ENCODE measurements around the gene GGPS1.

GGPS1 gene

DNA sequence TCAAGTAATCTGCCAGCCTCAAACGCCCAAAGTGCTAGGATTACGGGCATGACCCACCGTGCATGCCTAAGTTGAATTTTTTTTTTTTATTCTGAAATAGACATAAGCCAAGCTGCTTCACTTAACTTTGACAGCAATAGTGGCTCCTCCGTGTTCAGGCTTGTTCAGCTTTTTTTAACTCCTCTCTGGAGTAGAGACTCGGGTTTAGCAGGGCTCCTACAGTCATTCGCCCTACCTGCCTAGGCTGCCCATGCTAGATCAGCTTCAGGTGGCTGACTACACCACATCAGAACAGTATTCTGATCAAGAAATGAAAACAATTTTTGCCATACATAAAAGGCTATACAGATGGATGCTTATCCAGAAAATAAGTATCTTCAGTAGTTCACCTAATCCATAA lies 15.1 kb upstream of the GGPS1 start:
- no peaks in the 10 kb centered on the region for H3K9me3 ChIP-seq

DNA sequence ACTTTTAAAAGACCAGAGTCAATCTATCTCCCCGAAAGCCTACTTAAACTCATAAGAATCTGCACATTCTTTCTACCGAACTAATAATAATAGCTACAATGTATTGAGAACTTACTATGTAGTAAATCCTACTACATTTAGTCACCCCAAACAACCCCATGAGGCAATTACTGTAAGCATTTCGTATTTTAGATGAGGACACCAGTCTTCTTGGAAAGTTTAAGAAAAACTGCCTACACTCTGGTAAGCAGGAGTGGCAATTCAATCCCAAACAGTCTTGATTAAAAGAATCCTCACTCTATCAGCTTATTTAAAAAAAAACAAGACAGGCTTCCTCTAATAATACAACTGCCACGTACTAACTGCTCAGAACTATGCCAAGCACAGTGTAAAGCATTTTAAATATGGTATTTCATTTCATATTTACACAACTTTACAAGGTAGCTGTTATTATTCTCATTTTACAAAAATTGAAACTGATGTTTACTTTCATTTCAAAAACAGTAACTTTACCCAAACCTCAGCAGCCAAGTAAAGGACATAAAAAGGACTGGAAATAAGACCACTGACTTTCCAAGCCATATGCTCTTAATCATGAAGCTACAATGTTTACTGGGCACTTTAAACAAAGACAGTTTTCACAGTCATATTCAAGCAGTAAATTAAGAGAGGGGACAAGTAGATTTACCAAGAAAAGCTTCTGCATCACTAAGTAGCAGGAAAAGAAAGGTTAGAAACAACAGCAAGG lies 14.3 kb upstream of the GGPS1 start:
- H3K4me1 ChIP-seq (ENCODE audit: control insufficient read depth in 1 of 2, insufficient read depth in 1 of 2, low read depth in 1 of 2, low read length in 1 of 2), result peaks cover 6 to 11% of the 10 kb centered on the region in 2 experiments
- no peak overlapping the region for H3K4me3 ChIP-seq (ENCODE audit: low read depth in 1 of 2, low read length in 1 of 2)
- no peaks in the 10 kb centered on the region for H3K27me3 ChIP-seq
- peak overlapping the region; percentile 12 for H3K27ac ChIP-seq
- H3K9me3 ChIP-seq, result no peaks in the 10 kb centered on the region
- TF ChIP-seq, protein P1, sequence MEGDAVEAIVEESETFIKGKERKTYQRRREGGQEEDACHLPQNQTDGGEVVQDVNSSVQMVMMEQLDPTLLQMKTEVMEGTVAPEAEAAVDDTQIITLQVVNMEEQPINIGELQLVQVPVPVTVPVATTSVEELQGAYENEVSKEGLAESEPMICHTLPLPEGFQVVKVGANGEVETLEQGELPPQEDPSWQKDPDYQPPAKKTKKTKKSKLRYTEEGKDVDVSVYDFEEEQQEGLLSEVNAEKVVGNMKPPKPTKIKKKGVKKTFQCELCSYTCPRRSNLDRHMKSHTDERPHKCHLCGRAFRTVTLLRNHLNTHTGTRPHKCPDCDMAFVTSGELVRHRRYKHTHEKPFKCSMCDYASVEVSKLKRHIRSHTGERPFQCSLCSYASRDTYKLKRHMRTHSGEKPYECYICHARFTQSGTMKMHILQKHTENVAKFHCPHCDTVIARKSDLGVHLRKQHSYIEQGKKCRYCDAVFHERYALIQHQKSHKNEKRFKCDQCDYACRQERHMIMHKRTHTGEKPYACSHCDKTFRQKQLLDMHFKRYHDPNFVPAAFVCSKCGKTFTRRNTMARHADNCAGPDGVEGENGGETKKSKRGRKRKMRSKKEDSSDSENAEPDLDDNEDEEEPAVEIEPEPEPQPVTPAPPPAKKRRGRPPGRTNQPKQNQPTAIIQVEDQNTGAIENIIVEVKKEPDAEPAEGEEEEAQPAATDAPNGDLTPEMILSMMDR (IDR thresholded peaks at IDR 0.05), result no peak
- peaks cover 10% of the 10 kb centered on the region for H3K36me3 ChIP-seq

More for the DNA sequence above, 15.1 kb upstream of the GGPS1 start:
- TF ChIP-seq, protein P1 (IDR thresholded peaks at IDR 0.05), result no peak
- H3K27ac ChIP-seq, result no peak overlapping the region
- peaks cover 6 to 11% of the 10 kb centered on the region in 2 experiments for H3K4me1 ChIP-seq (ENCODE audit: control insufficient read depth in 1 of 2, insufficient read depth in 1 of 2, low read depth in 1 of 2, low read length in 1 of 2)
- H3K36me3 ChIP-seq, result peaks cover 1% of the 10 kb centered on the region
- no peaks in the 10 kb centered on the region for H3K27me3 ChIP-seq
- no peak overlapping the region for H3K4me3 ChIP-seq (ENCODE audit: low read depth in 1 of 2, low read length in 1 of 2)

DNA sequence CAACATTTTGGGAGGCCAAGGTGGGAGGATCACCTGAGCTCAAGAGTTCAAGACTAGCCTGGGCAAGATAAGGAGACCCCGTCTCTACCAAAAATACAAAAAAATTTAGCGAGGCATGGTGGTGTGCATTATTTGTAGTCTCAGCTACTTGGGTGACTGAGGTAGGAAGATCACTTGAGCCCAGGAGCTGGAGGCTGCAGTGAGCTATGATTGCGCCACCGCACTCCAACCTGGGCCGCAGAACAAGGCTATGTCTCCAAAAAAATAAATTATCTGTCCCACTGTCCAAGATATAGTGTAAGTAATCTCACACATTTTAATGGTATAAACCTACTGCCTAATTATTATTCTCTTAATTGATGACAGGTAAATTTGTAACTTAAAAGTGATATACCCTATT lies 13.2 kb upstream of the GGPS1 start:
- TF ChIP-seq, protein P1 (IDR thresholded peaks at IDR 0.05), result no peak
- Histone ChIP-seq H3K27ac (no peak overlapping the region), H3K4me3 (ENCODE audit: low read depth in 1 of 2, low read length in 1 of 2) (no peak overlapping the region), H3K27me3 (no peaks in the 10 kb centered on the region), H3K9me3 (no peaks in the 10 kb centered on the region), H3K4me1 (ENCODE audit: control insufficient read depth in 1 of 2, insufficient read depth in 1 of 2, low read depth in 1 of 2, low read length in 1 of 2) (peaks cover 6 to 11% of the 10 kb centered on the region in 2 experiments), H3K36me3 (peaks cover 17% of the 10 kb centered on the region)

DNA sequence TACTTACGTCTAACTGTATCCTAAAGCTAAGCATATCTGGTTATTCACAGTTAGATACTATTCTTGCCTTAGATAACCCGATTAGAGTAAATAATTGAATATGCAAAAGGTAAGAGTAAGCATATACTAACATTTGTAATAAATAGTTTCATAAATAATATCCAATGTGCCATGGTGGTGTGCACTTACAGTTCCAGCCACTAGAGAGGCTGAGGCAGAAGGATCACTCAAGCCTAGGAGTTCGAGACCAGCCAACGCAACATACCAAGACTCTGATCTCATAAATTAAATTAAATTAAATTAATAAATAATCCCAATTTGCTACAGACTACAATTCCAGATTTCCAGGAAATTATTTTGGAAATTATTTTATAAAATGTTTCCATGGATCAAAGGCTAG lies 12.6 kb upstream of the GGPS1 start:
- TF ChIP-seq, protein P1 (IDR thresholded peaks at IDR 0.05), result no peak
- no peak overlapping the region for H3K27ac ChIP-seq
- H3K27me3 ChIP-seq, result no peaks in the 10 kb centered on the region
- H3K4me1 ChIP-seq (ENCODE audit: control insufficient read depth in 1 of 2, insufficient read depth in 1 of 2, low read depth in 1 of 2, low read length in 1 of 2), result peaks cover 6 to 11% of the 10 kb centered on the region in 2 experiments
- H3K9me3 ChIP-seq, result no peaks in the 10 kb centered on the region
- no peak overlapping the region for H3K4me3 ChIP-seq (ENCODE audit: low read depth in 1 of 2, low read length in 1 of 2)
- peaks cover 17% of the 10 kb centered on the region for H3K36me3 ChIP-seq

DNA sequence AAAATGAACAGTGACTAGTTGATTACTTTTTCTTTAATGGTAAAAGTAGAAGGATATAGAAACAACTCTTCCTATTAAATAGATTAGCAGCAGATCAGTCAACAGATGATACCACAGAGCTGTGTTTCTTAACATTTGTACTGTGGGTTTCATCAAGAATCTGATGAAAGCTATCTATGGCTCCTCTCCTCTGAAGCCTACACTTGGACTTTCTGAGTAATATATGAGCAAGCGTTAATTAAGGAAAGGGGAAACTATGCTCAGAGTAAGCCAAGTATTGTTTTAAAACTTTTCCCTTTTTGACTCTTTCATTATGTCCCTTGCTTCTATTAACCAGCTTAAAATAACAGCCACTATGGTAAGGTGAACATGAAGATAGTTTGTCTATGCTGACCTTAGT lies 11.2 kb upstream of the GGPS1 start:
- H3K9me3 ChIP-seq, result no peaks in the 10 kb centered on the region
- H3K36me3 ChIP-seq, result peaks cover 17% of the 10 kb centered on the region
- no peaks in the 10 kb centered on the region for H3K27me3 ChIP-seq
- H3K4me1 ChIP-seq (ENCODE audit: control insufficient read depth in 1 of 2, insufficient read depth in 1 of 2, low read depth in 1 of 2, low read length in 1 of 2), result peaks cover 6 to 11% of the 10 kb centered on the region in 2 experiments
- no peak overlapping the region for H3K4me3 ChIP-seq (ENCODE audit: low read depth in 1 of 2, low read length in 1 of 2)
- TF ChIP-seq, protein P1 (IDR thresholded peaks at IDR 0.05), result no peak
- H3K27ac ChIP-seq, result peak overlapping the region; percentile 8
